Activated naive CD4-positive, alpha-beta T cell treated with anti-CD3 and anti-CD28 coated beads, Interleukin-2, amount 50 U/mL, for 16 hours (primary cell): ENCODE data around the gene KLF16.

Experiments
- DNase-seq: peaks from one replicate; pipeline ENCODE4 v3.0.0-alpha.2; 2020

The KLF16 gene

DNA sequence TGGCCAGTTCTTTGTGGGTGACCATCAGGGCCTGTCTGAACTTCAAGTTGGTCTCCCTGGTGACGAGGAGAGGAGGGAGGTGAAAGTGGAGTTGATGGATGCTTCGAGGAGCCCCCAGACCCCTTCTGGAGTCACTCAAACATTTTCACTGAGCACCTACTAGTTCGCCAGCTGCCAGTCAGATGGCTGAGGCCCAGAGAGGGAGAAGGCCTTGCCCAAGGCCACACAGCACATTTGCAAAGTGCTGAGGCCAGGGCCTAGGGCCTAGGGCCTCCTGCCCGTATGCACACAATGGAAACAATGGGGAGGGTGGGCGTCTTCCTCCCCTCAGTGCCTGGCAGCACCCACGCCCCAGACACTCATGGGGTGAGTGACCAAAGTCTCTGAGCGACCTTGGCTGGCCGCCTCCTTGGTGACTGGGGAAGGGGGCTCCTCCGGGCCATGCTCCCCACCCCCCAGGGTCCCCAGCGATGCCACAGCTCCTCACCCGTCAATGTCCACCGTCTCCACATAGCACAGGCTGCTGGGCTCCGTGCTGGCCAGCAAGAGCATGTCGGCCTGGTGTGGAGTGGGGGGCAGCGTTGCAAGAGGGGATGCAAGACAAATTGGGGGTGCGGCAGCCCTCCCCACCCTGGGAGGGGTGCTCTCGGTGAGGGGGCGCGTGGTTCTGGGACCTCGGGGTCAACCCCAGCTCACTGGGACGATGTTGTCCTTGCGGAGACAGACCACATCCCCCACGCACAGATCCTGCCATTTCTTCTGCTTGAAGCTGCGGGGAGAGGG is 57.8 kb downstream of the KLF16 start:
- DNase-seq: no peak

DNA sequence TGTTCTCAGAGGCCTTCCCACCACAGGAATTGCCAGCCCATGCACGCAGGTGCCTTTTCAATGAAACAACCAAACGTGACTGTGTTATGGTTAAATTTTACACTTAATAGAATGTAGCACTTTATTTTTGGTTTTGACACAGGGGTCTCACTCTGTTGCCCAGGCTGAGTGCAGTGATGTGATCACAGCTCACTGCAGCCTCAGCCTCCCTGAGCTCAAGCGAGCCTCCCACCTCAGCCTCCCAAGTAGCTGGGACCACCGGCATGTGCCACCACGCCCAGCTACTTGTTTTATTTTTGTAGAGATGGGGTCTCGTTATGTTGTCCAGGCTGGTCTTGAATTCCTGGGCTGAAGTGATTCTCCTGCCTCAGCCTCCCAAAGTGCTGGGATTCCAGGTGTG is 58.5 kb downstream of the KLF16 start:
- no peak for DNase-seq
